Activated CD8-positive, alpha-beta T cell treated with anti-CD3 and anti-CD28 coated beads for 36 hours (primary cell): ENCODE data around the gene BNC2. TPM values are rescaled to one million over a fixed set of nuclear protein-coding genes. Genes with fewer than 3 reads are reported as not detected.

Experiments used
- ATAC-seq: fragments of 200-7000 bp; cut with Tn5 transposase; one replicate; pipeline ENCODE4 v1.10.0; 2021; ENCODE audit warnings: mild to moderate bottlenecking, moderate library complexity
- CTCF ChIA-PET: fragments of 350-600 bp; sonication (Branson Sonifier 250); formaldehyde crosslinking; loops from one replicate; lab custom pipeline; 2021; ENCODE audit warnings: antibody characterized with exemption; lab: Charles Lee
- POLR2A ChIA-PET: fragments of 350-600 bp; sonication (Branson Sonifier 250); formaldehyde crosslinking; loops from one replicate; lab custom pipeline; 2021; ENCODE audit warnings: antibody characterized with exemption; lab: Charles Lee
- DNase-seq: peaks from one replicate; pipeline ENCODE4 v3.0.0-alpha.2; 2020
- H3K27ac Mint-ChIP-seq: one replicate; pipeline ENCODE4 v1.8.0; 2021; ENCODE audit warnings: mild to moderate bottlenecking, mixed read lengths
- H3K27me3 Mint-ChIP-seq: one replicate; pipeline ENCODE4 v1.8.0; 2021; ENCODE audit warnings: mixed read lengths
- H3K36me3 Mint-ChIP-seq: one replicate; pipeline ENCODE4 v1.8.0; 2021; ENCODE audit warnings: low read depth, mixed read lengths
- H3K4me1 Mint-ChIP-seq: one replicate; pipeline ENCODE4 v1.8.0; 2021; ENCODE audit warnings: low read depth, mixed read lengths
- H3K4me3 Mint-ChIP-seq: one replicate; pipeline ENCODE4 v1.8.0; 2021; ENCODE audit warnings: mild to moderate bottlenecking, moderate library complexity, mixed read lengths
- H3K9me3 Mint-ChIP-seq: one replicate; pipeline ENCODE4 v1.8.0; 2021; ENCODE audit warnings: mixed read lengths
- CTCF ChIP-seq: fragments of 200-600 bp; IDR thresholded peaks from one replicate; pipeline ENCODE4 v1.8.0; 2022; ENCODE audit warnings: antibody characterized with exemption, mild to moderate bottlenecking
- intact Hi-C: fragments of 100-400 bp; cut with micrococcal nuclease; formaldehyde crosslinking; loops from one replicate; pipeline ENCODE4 v1.10.0; 2022
- total RNA-seq, 2 experiments: library from RNA; stranded (reverse); gene quantifications; one replicate each; pipeline ENCODE4 v1.2.3, GENCODE V29; 2021

Gene BNC2
- total RNA-seq, 2 experiments from 2014 or later = not detected

DNA sequence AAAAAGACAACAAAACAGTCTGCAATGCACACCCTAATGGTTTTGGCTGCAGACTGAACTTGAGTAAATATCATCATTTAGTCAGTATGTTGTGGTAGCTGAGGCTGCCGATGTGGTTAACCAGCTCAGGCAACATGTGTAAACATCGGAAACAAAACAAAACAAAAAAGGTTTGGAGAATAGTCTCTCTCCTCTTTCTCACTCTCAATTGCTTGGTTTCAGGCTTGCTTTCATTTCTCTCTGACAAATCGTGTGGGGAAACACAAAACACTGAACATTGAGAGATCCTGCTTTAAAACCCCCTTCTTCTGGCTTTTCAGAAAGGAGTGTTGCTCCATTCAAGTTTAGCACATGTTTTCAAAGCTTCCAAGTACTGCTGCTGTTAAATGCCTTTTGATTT is 453.3 kb downstream of the BNC2 start:
- no peak for ATAC-seq

DNA sequence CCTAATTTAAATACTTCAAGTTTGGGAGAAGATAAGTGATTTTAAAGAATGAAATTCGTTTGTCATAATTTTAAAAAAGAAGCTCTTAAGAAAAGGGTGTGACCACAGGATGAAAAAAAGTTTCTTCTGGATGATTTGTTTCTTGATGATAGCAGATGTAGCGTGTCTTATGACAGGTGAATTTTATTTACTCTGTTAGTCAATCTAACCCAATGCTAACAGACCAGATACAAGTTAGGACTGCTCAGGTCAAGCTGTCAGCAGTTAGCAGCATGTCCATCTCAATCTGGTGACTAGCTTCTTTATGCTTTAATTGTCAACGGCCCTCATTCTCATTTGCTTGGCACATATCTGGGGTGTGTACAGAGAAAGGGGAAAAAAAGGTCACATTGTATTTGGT is 456.0 kb downstream of the BNC2 start:
- no peaks in the 10 kb centered on the region for H3K9me3 Mint-ChIP-seq
- H3K4me3 Mint-ChIP-seq = no peak overlapping the region
- no peak overlapping the region for H3K27ac Mint-ChIP-seq
- DNase-seq (no peak), ATAC-seq (no peak)
- ChIA-PET CTCF (no interaction called here), POLR2A (interaction anchor here (0.6 kb wide), 1 partner anchor 8 kb away, joined by 3 read pairs; no protein-coding TSS in a partner anchor)
- H3K27me3 Mint-ChIP-seq = no peaks in the 10 kb centered on the region
- intact Hi-C loops = no loop called here
- H3K36me3 Mint-ChIP-seq = no peaks in the 10 kb centered on the region
- H3K4me1 Mint-ChIP-seq = no peaks in the 10 kb centered on the region
- TF ChIP-seq CTCF = no peak

More for the DNA sequence above, 453.3 kb downstream of the BNC2 start:
- ChIA-PET CTCF (no interaction called here), POLR2A (no interaction called here)
- intact Hi-C loops = no loop called here
- H3K36me3 Mint-ChIP-seq = no peaks in the 10 kb centered on the region
- DNase-seq = no peak
- H3K4me1 Mint-ChIP-seq = no peaks in the 10 kb centered on the region
- H3K4me3 Mint-ChIP-seq = no peak overlapping the region
- TF ChIP-seq CTCF = no peak
- H3K27me3 Mint-ChIP-seq = no peaks in the 10 kb centered on the region
- H3K9me3 Mint-ChIP-seq = no peaks in the 10 kb centered on the region
- no peak overlapping the region for H3K27ac Mint-ChIP-seq

- no peaks in the 10 kb centered on the region for H3K4me1 Mint-ChIP-seq
- POLR2A ChIA-PET = interaction anchor here (0.6 kb wide), 1 partner anchor 9 kb away, joined by 3 read pairs; no protein-coding TSS in a partner anchor
- H3K27ac Mint-ChIP-seq = no peak overlapping the region
- intact Hi-C loops = no loop called here
- H3K36me3 Mint-ChIP-seq = no peaks in the 10 kb centered on the region
- H3K4me3 Mint-ChIP-seq = no peak overlapping the region
- no peaks in the 10 kb centered on the region for H3K27me3 Mint-ChIP-seq
- H3K9me3 Mint-ChIP-seq = no peaks in the 10 kb centered on the region
- no peak for ATAC-seq
- TF ChIP-seq CTCF = no peak
- CTCF ChIA-PET = no interaction called here
- DNase-seq = no peak
Observed at GRCh38 chr9:16413509-16414016, 456.9 kb downstream of the BNC2 start.

- Mint-ChIP-seq H3K36me3 (no peaks in the 10 kb centered on the region), H3K4me3 (no peak overlapping the region), H3K27ac (no peak overlapping the region), H3K9me3 (no peaks in the 10 kb centered on the region), H3K27me3 (no peaks in the 10 kb centered on the region), H3K4me1 (no peaks in the 10 kb centered on the region)
- DNase-seq (no peak), ATAC-seq (no peak)
- ChIA-PET CTCF (no interaction called here), POLR2A (no interaction called here)
- TF ChIP-seq CTCF = no peak
- intact Hi-C loops = no loop called here
Observed at GRCh38 chr9:16412740-16413139, 457.7 kb downstream of the BNC2 start.

- no peak overlapping the region for H3K4me3 Mint-ChIP-seq
- intact Hi-C loops = no loop called here
- DNase-seq (no peak), ATAC-seq (no peak)
- H3K27me3 Mint-ChIP-seq = no peaks in the 10 kb centered on the region
- H3K4me1 Mint-ChIP-seq = no peaks in the 10 kb centered on the region
- H3K9me3 Mint-ChIP-seq = no peaks in the 10 kb centered on the region
- ChIA-PET CTCF (no interaction called here), POLR2A (no interaction called here)
- no peaks in the 10 kb centered on the region for H3K36me3 Mint-ChIP-seq
- H3K27ac Mint-ChIP-seq = no peak overlapping the region
- no peak for TF ChIP-seq CTCF
Observed at GRCh38 chr9:16411311-16411710, 459.2 kb downstream of the BNC2 start.
